GM18502 (cell line): ENCODE data around the gene MRPL20.
"Not testable (repeated sequence)": the region's sequence is repeated elsewhere in the genome, so short reads cannot be mapped to it uniquely, and the experiment has no call there.

Experiments used
- ATAC-seq: cut with Tn5 transposase; IDR thresholded peaks from one replicate; pipeline ENCODE4 v1.9.1; 2021; ENCODE audit warnings: mild to moderate bottlenecking; ENCODE audit not compliant: unreplicated experiment, poor library complexity

The MRPL20 gene

GRCh38 chr1:1406821-1407635, at the start of gene MRPL20:
TSS of gene MRPL20 (minus strand) at chr1:1407293. CDS start at chr1:1407217, 76 bp downstream.
- ATAC-seq, result peak; percentile 89

- not testable (repeated sequence) for ATAC-seq
Measured at GRCh38 chr1:1456683-1457255, 49.7 kb upstream of the MRPL20 start.

GRCh38 chr1:1455934-1456333, 48.8 kb upstream of the MRPL20 start:
- not testable (repeated sequence) for ATAC-seq

GRCh38 chr1:1455366-1455884, 48.3 kb upstream of the MRPL20 start:
- no peak for ATAC-seq

GRCh38 chr1:1454286-1455056, 47.4 kb upstream of the MRPL20 start:
- ATAC-seq, result not testable (repeated sequence)

- ATAC-seq, result no peak
Measured at GRCh38 chr1:1452882-1453281, 45.8 kb upstream of the MRPL20 start.

- not testable (repeated sequence) for ATAC-seq
Measured at GRCh38 chr1:1452365-1452739, 45.3 kb upstream of the MRPL20 start.

- ATAC-seq, result no peak
Measured at GRCh38 chr1:1451696-1452364, 44.7 kb upstream of the MRPL20 start.

- ATAC-seq, result not testable (repeated sequence)
Measured at GRCh38 chr1:1450616-1451015, 43.5 kb upstream of the MRPL20 start.

- no peak for ATAC-seq
Measured at GRCh38 chr1:1449099-1449739, 42.1 kb upstream of the MRPL20 start, which contains the start of gene ATAD3C. TSS of gene ATAD3C (plus strand) at chr1:1449689. CDS start at chr1:1450684, 995 bp downstream.

GRCh38 chr1:1446631-1447030, 39.5 kb upstream of the MRPL20 start:
- ATAC-seq, result not testable (repeated sequence)

- ATAC-seq, result no peak
Measured at GRCh38 chr1:1442069-1442770, 35.1 kb upstream of the MRPL20 start.

- no peak for ATAC-seq
Measured at GRCh38 chr1:1441002-1441888, 34.2 kb upstream of the MRPL20 start.

GRCh38 chr1:1440262-1441001, 33.3 kb upstream of the MRPL20 start:
- no peak for ATAC-seq

GRCh38 chr1:1439546-1440261, 32.6 kb upstream of the MRPL20 start:
- ATAC-seq, result no peak

GRCh38 chr1:1438531-1439381, 31.7 kb upstream of the MRPL20 start:
- ATAC-seq, result no peak
